Left hindlimb (tissue), 1 donor: Measurements from ENCODE around the gene DPEP1.
"Not testable (repeated sequence)": the region's sequence is repeated elsewhere in the genome, so short reads cannot be mapped to it uniquely, and the experiment has no call there.

Experiments used
- DNase-seq: peaks from one replicate; pipeline ENCODE4 v3.0.0-alpha.2; 2018

Gene DPEP1

GRCh38 chr16:89621136-89621697 is 7.8 kb downstream of the DPEP1 start:
- no peak for DNase-seq

GRCh38 chr16:89621698-89622409 is 8.4 kb downstream of the DPEP1 start:
- DNase-seq: no peak

- no peak for DNase-seq
Observed at GRCh38 chr16:89623511-89624261, 10.2 kb downstream of the DPEP1 start.

- no peak for DNase-seq
Observed at GRCh38 chr16:89624777-89625761, 11.6 kb downstream of the DPEP1 start.

GRCh38 chr16:89629827-89630610 is 16.6 kb downstream of the DPEP1 start:
- DNase-seq: no peak

GRCh38 chr16:89633064-89633631 is 19.7 kb downstream of the DPEP1 start:
- DNase-seq: no peak

- DNase-seq: not testable (repeated sequence)
Observed at GRCh38 chr16:89634463-89635385, 21.3 kb downstream of the DPEP1 start.

GRCh38 chr16:89636663-89637062 is 23.2 kb downstream of the DPEP1 start:
- DNase-seq: no peak

- DNase-seq: no peak
Observed at GRCh38 chr16:89637379-89637778, 23.9 kb downstream of the DPEP1 start.

GRCh38 chr16:89638455-89638854 is 25.0 kb downstream of the DPEP1 start:
- no peak for DNase-seq

- DNase-seq: no peak
Observed at GRCh38 chr16:89639385-89639784, 25.9 kb downstream of the DPEP1 start.

- no peak for DNase-seq
Observed at GRCh38 chr16:89641458-89642119, 28.1 kb downstream of the DPEP1 start.

GRCh38 chr16:89642574-89642973 is 29.1 kb downstream of the DPEP1 start:
- no peak for DNase-seq

GRCh38 chr16:89643769-89644300 is 30.4 kb downstream of the DPEP1 start:
- no peak for DNase-seq

GRCh38 chr16:89645122-89645521 is 31.7 kb downstream of the DPEP1 start:
- DNase-seq: no peak

- no peak for DNase-seq
Observed at GRCh38 chr16:89646270-89646669, 32.8 kb downstream of the DPEP1 start.

- no peak for DNase-seq
Observed at GRCh38 chr16:89646906-89647305, 33.5 kb downstream of the DPEP1 start.

GRCh38 chr16:89651584-89651983 is 38.1 kb downstream of the DPEP1 start:
- no peak for DNase-seq

- DNase-seq: no peak
Observed at GRCh38 chr16:89653656-89654295, 40.3 kb downstream of the DPEP1 start.
